ENCODE results near the gene NXF1.
"Not testable (repeated sequence)": the region's sequence is repeated elsewhere in the genome, so short reads cannot be mapped to it uniquely, and the experiment has no call there.

Gene NXF1

GRCh38 chr11:62787005-62787759, 18.1 kb downstream of the NXF1 start, which contains the start of gene TMEM179B:
TMEM179B (plus strand) TSS chr11:62787402; CDS start chr11:62787432, 30 bp downstream.
- DNase-seq: peak; percentile 95 to 97

GRCh38 chr11:62786318-62787004, 18.8 kb downstream of the NXF1 start:
- peak; percentile 76 to 80 for DNase-seq

DNA sequence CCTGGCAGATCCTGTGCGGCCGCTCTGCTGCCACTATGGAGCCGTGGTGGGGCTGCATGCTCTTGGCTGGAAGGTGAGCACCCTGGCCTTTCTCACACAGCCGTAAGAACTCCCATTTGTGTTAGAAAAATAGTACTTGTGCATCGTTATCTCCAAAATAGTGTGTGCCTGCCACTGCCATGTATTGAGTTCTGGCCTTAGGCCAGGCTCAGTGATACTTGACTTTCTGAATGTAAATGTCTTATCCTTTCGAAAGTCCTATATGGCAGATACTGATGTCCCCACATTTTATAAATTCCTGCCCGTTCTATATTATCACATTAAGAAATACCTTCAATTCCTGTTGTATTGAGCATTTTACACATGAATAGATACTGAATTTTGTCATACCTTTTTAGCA, 22.5 kb downstream of the NXF1 start:
- DNase-seq: no peak

GRCh38 chr11:62778441-62778840, 26.8 kb downstream of the NXF1 start:
- no peak for DNase-seq

DNA sequence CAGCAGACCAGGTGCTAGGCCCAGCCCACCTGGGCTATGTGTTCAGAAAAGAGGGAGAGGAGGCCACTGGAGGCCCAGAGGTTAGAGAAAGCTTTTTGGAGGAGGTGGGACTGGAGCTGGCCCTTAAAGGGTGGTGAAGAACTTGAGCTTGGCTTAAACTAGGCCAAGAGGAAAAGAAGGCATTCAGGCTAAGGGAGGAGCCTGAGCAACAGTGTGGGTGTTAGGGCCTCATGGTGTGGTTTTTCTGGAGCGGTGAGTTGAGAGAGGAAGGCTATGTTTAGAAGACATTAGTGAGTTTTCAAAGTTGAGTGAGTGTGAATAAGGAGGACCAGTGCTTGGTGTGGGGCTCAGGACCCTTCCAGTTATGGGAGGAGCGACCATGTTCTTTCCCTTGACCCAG, 27.9 kb downstream of the NXF1 start:
- no peak for DNase-seq

GRCh38 chr11:62775646-62776045, 29.6 kb downstream of the NXF1 start:
- DNase-seq: no peak

GRCh38 chr11:62774407-62774806, 30.8 kb downstream of the NXF1 start:
- no peak for DNase-seq

- DNase-seq: peak; percentile 93 to 98
Measured at GRCh38 chr11:62771144-62772021, 33.9 kb downstream of the NXF1 start, which contains the start of gene TAF6L. TAF6L (plus strand) TSS chr11:62771396; CDS start chr11:62775784, 4,388 bp downstream.

DNA sequence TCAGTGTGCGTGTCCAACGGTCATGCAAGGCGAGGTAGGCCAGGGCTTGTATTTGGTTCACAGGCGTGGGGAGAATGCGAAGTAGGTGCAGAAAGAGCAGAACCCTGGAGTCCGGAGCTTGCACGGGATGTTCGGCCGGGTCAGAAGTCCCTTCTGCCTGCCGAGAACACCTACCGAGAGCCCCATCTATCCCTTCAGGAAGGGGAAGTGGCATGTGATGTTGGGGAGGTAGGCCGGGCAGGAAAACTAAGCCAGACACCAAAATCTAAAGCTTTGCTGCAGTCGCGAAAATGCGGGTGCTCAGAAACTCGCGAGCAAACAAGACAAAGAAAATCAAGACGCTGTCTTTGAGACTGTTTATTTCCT, 34.5 kb downstream of the NXF1 start:
- peak; percentile 51 to 71 for DNase-seq

- DNase-seq: not testable (repeated sequence)
Measured at GRCh38 chr11:62760867-62761227, 44.4 kb downstream of the NXF1 start.

- no peak for DNase-seq
Measured at GRCh38 chr11:62757846-62758788, 47.1 kb downstream of the NXF1 start.

- DNase-seq: no peak
Measured at GRCh38 chr11:62755086-62755615, 50.1 kb downstream of the NXF1 start.

- DNase-seq: peak; percentile 98 to 99
Measured at GRCh38 chr11:62753736-62754603, 51.3 kb downstream of the NXF1 start, which contains the start of gene ZBTB3. ZBTB3 (minus strand) TSS chr11:62754160; CDS start chr11:62753664, 496 bp downstream.

DNA sequence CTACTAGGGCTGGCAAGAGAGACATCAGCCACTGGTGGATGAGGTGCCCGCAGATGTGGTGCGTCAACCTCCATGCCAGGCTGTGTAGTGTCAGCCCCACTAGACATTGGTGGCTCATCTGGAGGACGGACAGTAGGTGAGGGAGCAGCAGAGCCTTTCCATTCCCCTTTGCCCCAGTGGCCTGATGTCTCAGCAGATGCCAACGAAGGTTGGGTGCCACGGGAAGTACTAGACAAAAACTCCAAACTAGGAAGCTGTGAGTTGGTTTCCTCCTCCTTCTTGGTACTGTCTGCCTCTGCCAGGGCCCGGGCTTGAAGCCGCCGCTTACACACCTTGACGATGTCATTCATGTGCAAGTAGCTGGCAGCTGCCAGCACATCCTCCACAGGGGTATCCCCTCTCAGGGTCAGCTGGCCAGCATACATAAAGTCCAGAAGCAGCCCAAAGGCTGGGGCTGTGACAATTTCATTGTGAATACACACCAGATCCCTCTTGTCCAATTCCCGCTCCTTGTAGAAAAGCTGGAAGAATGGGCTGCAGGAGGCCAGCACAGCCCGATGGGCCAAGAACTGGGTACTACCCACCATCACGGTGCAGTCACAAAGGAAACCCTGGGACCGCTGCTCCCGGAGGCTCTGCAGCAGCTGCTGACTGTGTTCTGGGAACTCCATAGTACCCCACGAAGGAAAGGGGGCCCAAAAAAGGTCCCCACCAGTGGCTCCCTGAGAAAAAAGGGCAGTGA, 52.1 kb downstream of the NXF1 start:
- no peak for DNase-seq

DNA sequence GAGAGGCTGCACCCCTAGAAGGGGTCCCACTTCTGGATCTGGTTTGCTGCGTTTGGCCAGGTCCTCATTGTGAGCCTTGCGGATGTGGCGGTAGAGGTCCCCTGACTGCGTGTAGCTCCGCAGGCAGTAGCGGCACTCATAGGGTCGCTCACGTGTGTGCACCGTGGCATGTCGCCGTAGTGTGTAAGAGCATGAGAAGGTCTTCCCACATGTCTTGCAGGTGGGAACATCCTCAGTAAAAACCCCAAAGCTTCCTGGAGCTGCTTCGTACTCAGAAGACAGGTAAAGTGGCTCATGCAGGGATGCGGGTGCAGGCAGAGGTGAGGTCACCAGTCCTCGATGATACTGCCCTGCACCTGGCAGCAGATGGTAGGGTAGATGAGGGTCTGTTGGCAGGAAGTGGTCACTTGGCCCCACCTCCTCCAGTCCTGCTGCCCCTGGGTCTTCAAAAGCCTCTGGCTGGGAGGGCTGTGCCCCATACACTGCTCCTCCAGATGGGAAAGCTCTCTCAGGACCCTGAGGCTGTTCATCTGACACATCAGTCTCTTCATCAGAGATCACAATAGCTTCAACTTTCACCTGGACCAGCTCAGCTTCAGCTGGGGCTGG, 53.0 kb downstream of the NXF1 start:
- DNase-seq: no peak

DNA sequence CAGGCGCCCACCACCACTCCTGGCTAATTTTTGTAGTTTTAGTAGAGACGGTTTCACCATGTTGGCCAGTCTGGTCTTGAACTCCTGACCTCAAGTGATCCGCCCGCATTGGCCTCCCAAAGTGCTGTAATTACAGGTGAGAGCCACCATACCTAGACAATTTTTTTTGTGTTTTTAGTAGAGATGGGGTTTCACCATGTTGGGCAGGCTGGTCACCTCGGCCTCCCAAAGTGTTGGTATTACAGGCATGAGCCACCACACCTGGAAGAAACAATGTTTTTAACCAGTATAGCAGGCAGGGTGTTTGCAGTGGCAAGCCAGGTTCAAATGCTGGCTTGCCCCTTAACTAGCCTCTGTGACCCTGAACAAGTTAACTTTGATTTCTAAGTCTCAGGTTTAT, 55.3 kb downstream of the NXF1 start:
- not testable (repeated sequence) for DNase-seq

GRCh38 chr11:62747475-62748160, 57.6 kb downstream of the NXF1 start:
- DNase-seq: no peak

All from SHP77 (cell line).